Endothelial cell of umbilical vein (primary cell): Measurements from ENCODE around the gene GRM5. TPM values are rescaled to one million over a fixed set of nuclear protein-coding genes. Genes with fewer than 3 reads are reported as not detected.

ENCODE experiments used
- BruUV-seq: library from RNA; stranded (reverse); fragments of 400-500 nt; replicated peaks from 2 replicates; lab custom pipeline; 2021; lab: Mats Ljungman, UMichigan
- CTCF ChIA-PET: fragments of 300-600, 350-600 bp; sonication (Branson Sonifier 250); formaldehyde crosslinking; loops from one replicate; lab custom pipeline; 2021; ENCODE audit warnings: antibody characterized with exemption, inconsistent platforms; lab: Charles Lee
- POLR2A ChIA-PET: fragments of 300-600, 350-600 bp; sonication (Branson Sonifier 250); formaldehyde crosslinking; loops from one replicate; lab custom pipeline; 2021; ENCODE audit warnings: antibody characterized with exemption, inconsistent platforms; lab: Charles Lee
- DNase-seq: peaks from one replicate; pipeline ENCODE4 v3.0.0-alpha.2; 2011; ENCODE audit warnings: low read depth, low spot score
- FAIRE-seq: peaks from 2 replicates; lab custom pipeline; 2011; peaks lifted over from hg19 to GRCh38; lab: Jason Lieb, UNC
- H2AFZ ChIP-seq: 2 replicates; pipeline ENCODE4 v1.6.0; 2012; ENCODE audit warnings: low read depth, low read length, control low read depth, inconsistent platforms
- H3K27ac ChIP-seq: 2 replicates; pipeline ENCODE4 v1.5.1; 2011; ENCODE audit warnings: low read depth, mild to moderate bottlenecking, control low read depth, low read length, moderate library complexity; ENCODE audit not compliant: insufficient read depth
- H3K27me3 ChIP-seq, 2 experiments: 2 replicates each; pipeline versions ENCODE4 v1.6.0 to v1.6.1; 2011; ENCODE audit warnings: low read length in 2 of 2, mixed read lengths in 1 of 2; ENCODE audit not compliant: control insufficient read depth in 2 of 2, insufficient read depth in 2 of 2
- H3K36me3 ChIP-seq, 2 experiments: 2 replicates in 1 of 2; 3 replicates in 1 of 2; pipeline ENCODE4 v1.5.1; 2011; ENCODE audit warnings: low read length in 2 of 2, mild to moderate bottlenecking in 1 of 2, moderate library complexity in 1 of 2; ENCODE audit not compliant: control insufficient read depth in 2 of 2, insufficient read depth in 2 of 2; ENCODE audit errors: extremely low read depth in 1 of 2
- H3K4me1 ChIP-seq: 3 replicates; pipeline ENCODE4 v1.5.1; 2011; ENCODE audit warnings: mild to moderate bottlenecking, low read length; ENCODE audit not compliant: control insufficient read depth, insufficient read depth; ENCODE audit errors: extremely low read depth
- H3K4me2 ChIP-seq: 2 replicates; pipeline ENCODE4 v1.6.1; 2011; ENCODE audit warnings: low read length, control low read depth, mixed read lengths; ENCODE audit not compliant: insufficient read depth
- H3K4me3 ChIP-seq, 3 experiments: fragments of 200-600 bp in 1 of 3; sonication (generic), shearing (Covaris generic) in 1 of 3; replicated peaks in 1 of 3; 2 replicates each; pipeline ENCODE4 v1.5.1; 2011 to 2016; ENCODE audit warnings: control low read depth in 3 of 3, low read length in 3 of 3, mild to moderate bottlenecking in 2 of 3, inconsistent platforms in 1 of 3, low read depth in 1 of 3, moderate library complexity in 1 of 3; ENCODE audit not compliant: insufficient read depth in 1 of 3
- H3K79me2 ChIP-seq: 2 replicates; pipeline ENCODE4 v1.6.0; 2012; ENCODE audit warnings: low read length, inconsistent platforms; ENCODE audit not compliant: control insufficient read depth, insufficient read depth
- H3K9ac ChIP-seq: replicated peaks from 2 replicates; pipeline ENCODE3; 2011; ENCODE audit warnings: low read length, control low read depth; ENCODE audit not compliant: insufficient read depth; ENCODE audit errors: extremely low read depth
- H3K9me1 ChIP-seq: replicated peaks from 3 replicates; pipeline ENCODE4 v1.6.0; 2011; ENCODE audit warnings: mild to moderate bottlenecking, low read length; ENCODE audit not compliant: control insufficient read depth, insufficient read depth; ENCODE audit errors: extremely low read depth
- H3K9me3 ChIP-seq: replicated peaks from 2 replicates; pipeline ENCODE4 v1.5.1; 2012; ENCODE audit warnings: low read length, inconsistent platforms; ENCODE audit not compliant: control insufficient read depth, insufficient read depth
- H4K20me1 ChIP-seq: replicated peaks from 2 replicates; pipeline ENCODE3; 2011; ENCODE audit warnings: mild to moderate bottlenecking, low read length; ENCODE audit not compliant: control insufficient read depth, insufficient read depth; ENCODE audit errors: extremely low read depth
- FOS ChIP-seq: IDR thresholded peaks from 2 replicates; pipeline ENCODE4 v1.6.1; 2011; ENCODE audit warnings: mild to moderate bottlenecking, low read length, moderate library complexity, borderline replicate concordance; ENCODE audit not compliant: insufficient read depth
- GATA2 ChIP-seq: IDR thresholded peaks from 2 replicates; pipeline ENCODE4 v1.7.0; 2011; ENCODE audit warnings: low read depth, mild to moderate bottlenecking, moderate library complexity, mixed read lengths, low read length; ENCODE audit not compliant: insufficient read length, insufficient read depth
- JUN ChIP-seq: IDR thresholded peaks from 2 replicates; pipeline ENCODE4 v1.6.1; 2011; ENCODE audit warnings: borderline replicate concordance, low read depth; ENCODE audit not compliant: insufficient read length, insufficient read depth
- MYC ChIP-seq: IDR thresholded peaks from one replicate; pipeline ENCODE4 v1.6.1; 2011; ENCODE audit warnings: mild to moderate bottlenecking, low read depth, low read length
- POLR2A ChIP-seq: IDR thresholded peaks from 2 replicates; pipeline ENCODE4 v1.6.1; 2012; ENCODE audit warnings: low read depth, mild to moderate bottlenecking, control low read depth, low read length
- POLR2AphosphoS5 ChIP-seq: IDR thresholded peaks from 2 replicates; pipeline ENCODE4 v1.6.1; 2012; ENCODE audit warnings: low read depth, mild to moderate bottlenecking, control low read depth, low read length, moderate library complexity; ENCODE audit not compliant: insufficient read depth
- dilution Hi-C: fragments of 300-500 bp; cut with MboI; formaldehyde crosslinking; loops from one replicate; pipeline ENCODE4 v1.15.0; 2019; ENCODE audit warnings: low sequenced_read_pairs; ENCODE audit not compliant: extremely low pct_ligation_motif_present
- intact Hi-C: fragments of 100-400 bp; cut with micrococcal nuclease; formaldehyde crosslinking; loops from one replicate; pipeline ENCODE4 v1.10.0; 2022
- polyA plus RNA-seq, 4 experiments: library from polyadenylated mRNA; depleted of rRNA in 3 of 4; stranded (reverse) in 3 of 4; unstranded in 1 of 4; fragments of >200 nt; gene quantifications; 2 replicates each; pipeline versions ENCODE4 v1.2.1 to v1.2.3, GENCODE V29; 2011 to 2012; ENCODE audit warnings: missing spikeins in 1 of 4
- total RNA-seq: library from RNA; stranded (reverse); gene quantifications from 2 replicates; pipeline ENCODE4 v1.2.3, GENCODE V29; 2021
- TF ChIP-seq, protein P1 (sequence below), 2 donors: IDR thresholded peaks; 1 replicate in 1 of 2; 2 replicates in 1 of 2; pipeline ENCODE4 v1.5.1; 2011; ENCODE audit warnings: low read length in 2 of 2, mild to moderate bottlenecking in 2 of 2, moderate library complexity in 2 of 2, control low read depth in 1 of 2, inconsistent platforms in 1 of 2, low read depth in 1 of 2; ENCODE audit not compliant: insufficient read depth in 1 of 2; ENCODE audit errors: extremely low read depth in 1 of 2
- TF ChIP-seq, protein P2 (sequence below): IDR thresholded peaks from 2 replicates; pipeline ENCODE4 v1.6.1; 2011; ENCODE audit not compliant: insufficient read depth, insufficient read length

The GRM5 gene
- total and polyA plus RNA-seq, 2 donors (not counting 3 experiments of a cell fraction or from before 2014, with no cell fraction given): 0.10 to 0.11 TPM

DNA sequence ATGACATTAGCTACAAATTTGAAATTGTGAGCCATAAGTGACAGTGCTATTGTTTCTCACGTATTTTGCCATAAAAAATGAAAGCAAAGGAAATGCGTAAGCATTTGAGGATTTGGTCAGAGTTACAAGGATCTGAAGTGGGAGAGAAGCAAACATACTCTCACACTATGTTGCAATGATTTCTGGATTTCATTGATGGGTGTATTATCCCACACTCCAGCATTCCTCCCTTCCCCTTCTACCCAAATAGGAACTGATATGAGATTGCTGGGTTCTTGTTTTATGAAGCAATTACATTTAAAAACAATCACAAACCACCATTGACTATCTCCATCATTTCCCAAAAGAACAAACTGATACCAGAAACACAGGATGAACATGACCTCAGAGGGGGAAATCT is 414.2 kb downstream of the GRM5 start:
- H3K4me2 ChIP-seq: no peak overlapping the region

More for the DNA sequence above, 414.2 kb downstream of the GRM5 start:
- Histone ChIP-seq H2AFZ (no peak overlapping the region), H3K27ac (no peak overlapping the region), H3K9ac (no peak overlapping the region), H3K9me1 (no peaks in the 10 kb centered on the region), H3K4me1 (no peaks in the 10 kb centered on the region), H3K36me3 (no peaks in the 10 kb centered on the region), H3K9me3 (no peaks in the 10 kb centered on the region), H3K4me3 (no peak overlapping the region), H3K27me3 (no peaks in the 10 kb centered on the region), H3K79me2 (no peaks in the 10 kb centered on the region), H4K20me1 (no peaks in the 10 kb centered on the region)
- CTCF ChIA-PET: interaction anchor here (1.4 kb wide), 1 partner anchor 8 kb away, joined by 3 read pairs; no protein-coding TSS in a partner anchor
- DNase-seq (no peak), FAIRE-seq (no peak)
- TF ChIP-seq, protein P1, sequence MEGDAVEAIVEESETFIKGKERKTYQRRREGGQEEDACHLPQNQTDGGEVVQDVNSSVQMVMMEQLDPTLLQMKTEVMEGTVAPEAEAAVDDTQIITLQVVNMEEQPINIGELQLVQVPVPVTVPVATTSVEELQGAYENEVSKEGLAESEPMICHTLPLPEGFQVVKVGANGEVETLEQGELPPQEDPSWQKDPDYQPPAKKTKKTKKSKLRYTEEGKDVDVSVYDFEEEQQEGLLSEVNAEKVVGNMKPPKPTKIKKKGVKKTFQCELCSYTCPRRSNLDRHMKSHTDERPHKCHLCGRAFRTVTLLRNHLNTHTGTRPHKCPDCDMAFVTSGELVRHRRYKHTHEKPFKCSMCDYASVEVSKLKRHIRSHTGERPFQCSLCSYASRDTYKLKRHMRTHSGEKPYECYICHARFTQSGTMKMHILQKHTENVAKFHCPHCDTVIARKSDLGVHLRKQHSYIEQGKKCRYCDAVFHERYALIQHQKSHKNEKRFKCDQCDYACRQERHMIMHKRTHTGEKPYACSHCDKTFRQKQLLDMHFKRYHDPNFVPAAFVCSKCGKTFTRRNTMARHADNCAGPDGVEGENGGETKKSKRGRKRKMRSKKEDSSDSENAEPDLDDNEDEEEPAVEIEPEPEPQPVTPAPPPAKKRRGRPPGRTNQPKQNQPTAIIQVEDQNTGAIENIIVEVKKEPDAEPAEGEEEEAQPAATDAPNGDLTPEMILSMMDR (IDR thresholded peaks at IDR 0.05; ENCODE audit: extremely low read depth in 1 of 2, insufficient read depth in 1 of 2, low read depth in 1 of 2, low read length in 2 of 2): no peak
- TF ChIP-seq, protein P2, sequence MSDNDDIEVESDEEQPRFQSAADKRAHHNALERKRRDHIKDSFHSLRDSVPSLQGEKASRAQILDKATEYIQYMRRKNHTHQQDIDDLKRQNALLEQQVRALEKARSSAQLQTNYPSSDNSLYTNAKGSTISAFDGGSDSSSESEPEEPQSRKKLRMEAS: no peak
- TF ChIP-seq POLR2A (no peak), FOS (no peak), MYC (no peak), GATA2 (no peak), JUN (no peak), POLR2AphosphoS5 (no peak)
- dilution Hi-C loops: no loop called here
- intact Hi-C loops: loop anchor here (10.0 kb wide), 1 partner anchor 547 kb away; no protein-coding TSS in a partner anchor
- BruUV-seq: no TSS peak
- POLR2A ChIA-PET: no interaction called here
